Measurements from ENCODE around the gene PPTC7. TPM values are rescaled to one million over a fixed set of nuclear protein-coding genes. Genes with fewer than 3 reads are reported as not detected.

PPTC7 gene, protein sequence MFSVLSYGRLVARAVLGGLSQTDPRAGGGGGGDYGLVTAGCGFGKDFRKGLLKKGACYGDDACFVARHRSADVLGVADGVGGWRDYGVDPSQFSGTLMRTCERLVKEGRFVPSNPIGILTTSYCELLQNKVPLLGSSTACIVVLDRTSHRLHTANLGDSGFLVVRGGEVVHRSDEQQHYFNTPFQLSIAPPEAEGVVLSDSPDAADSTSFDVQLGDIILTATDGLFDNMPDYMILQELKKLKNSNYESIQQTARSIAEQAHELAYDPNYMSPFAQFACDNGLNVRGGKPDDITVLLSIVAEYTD
- 6.2 and 10.4 TPM in 2 replicates for total RNA-seq

GRCh38 chr12:110583137-110584059, at the start of gene PPTC7:
Gene PPTC7 (minus strand): TSS chr12:110583318. CDS start chr12:110583031, 287 bp downstream.

DNA sequence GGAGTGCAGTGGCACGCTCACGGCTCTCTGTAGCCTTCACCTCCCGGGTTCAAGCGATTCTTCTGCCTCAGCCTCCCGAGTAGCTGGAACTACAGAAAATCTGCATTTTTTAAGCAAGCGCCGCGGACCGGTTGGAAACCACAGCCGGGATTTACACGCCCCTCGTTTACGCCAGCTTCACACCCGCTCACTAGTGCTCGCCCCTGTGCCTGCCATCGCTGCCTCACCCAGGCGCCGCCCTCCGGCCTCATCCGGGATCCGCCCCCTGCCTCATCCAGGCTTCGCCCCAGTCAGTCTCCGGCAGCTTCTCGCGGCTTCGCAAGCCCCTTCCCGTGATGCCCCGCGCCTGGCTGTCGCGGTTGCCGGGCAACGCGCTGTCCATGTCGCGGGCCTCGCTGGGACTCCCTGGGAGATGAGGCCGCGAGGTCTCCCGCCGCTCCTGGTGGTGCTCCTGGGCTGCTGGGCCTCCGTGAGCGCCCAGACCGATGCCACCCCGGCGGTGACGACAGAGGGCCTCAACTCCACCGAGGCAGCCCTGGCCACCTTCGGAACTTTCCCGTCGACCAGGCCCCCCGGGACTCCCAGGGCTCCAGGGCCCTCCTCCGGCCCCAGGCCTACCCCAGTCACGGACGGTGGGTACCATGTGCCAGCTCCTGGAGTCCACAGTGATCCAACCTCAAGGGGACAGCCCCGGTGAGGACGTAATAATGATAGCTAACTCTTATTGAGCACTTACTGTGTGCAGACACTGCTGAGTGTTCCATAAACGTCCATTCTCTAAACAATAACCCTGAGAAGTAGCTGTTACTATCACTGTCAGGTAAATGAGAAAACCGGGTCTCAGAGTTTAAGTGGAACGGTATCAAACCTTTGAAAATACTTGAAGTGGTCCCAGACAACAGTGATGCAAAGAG, 30.9 kb upstream of the PPTC7 start, which contains the start of gene TCTN1:
Gene TCTN1 (plus strand): TSS at position 359 of the 914 bp plus-strand sequence. CDS start 54 bp downstream, at position 413.

GRCh38 chr12:110501752-110502738, 81.1 kb downstream of the PPTC7 start, which contains the start of the genes RAD9B and VPS29:
Gene RAD9B (plus strand): TSS chr12:110502331. CDS start chr12:110502338, 7 bp downstream.
Gene VPS29 (minus strand): TSS chr12:110502111. CDS start chr12:110502051, 60 bp downstream.

Other genes with a start within 250 kb of the PPTC7 start
- 38.3 and 94.9 TPM in 2 replicates for gene ANAPC7, start 179.6 kb downstream of the PPTC7 start, total RNA-seq
- gene ARPC3, start 133.0 kb downstream of the PPTC7 start, total RNA-seq = 271 and 280 TPM in 2 replicates
- 14.0 and 19.1 TPM in 2 replicates for gene GPN3, start 115.1 kb downstream of the PPTC7 start, total RNA-seq
- gene FAM216A, start 114.5 kb downstream of the PPTC7 start, total RNA-seq = 14.6 and 16.6 TPM in 2 replicates
- 46.8 and 51.7 TPM in 2 replicates for gene VPS29, start 81.2 kb downstream of the PPTC7 start, total RNA-seq
- gene RAD9B, start 81.0 kb downstream of the PPTC7 start, total RNA-seq = under 0.01 and 0.78 TPM in 2 replicates
- gene TCTN1, start 30.8 kb upstream of the PPTC7 start, total RNA-seq = 22.9 and 24.9 TPM in 2 replicates
- gene HVCN1, start 105.8 kb upstream of the PPTC7 start, total RNA-seq = 2.7 and 3.6 TPM in 2 replicates
- 72.2 and 93.4 TPM in 2 replicates for gene PPP1CC, start 159.6 kb upstream of the PPTC7 start, total RNA-seq